Ishikawa (cell line): ENCODE results near the gene PRR33.

ENCODE experiments used
- CEBPB ChIP-seq: IDR thresholded peaks from 2 replicates; pipeline ENCODE4 v1.6.1; 2012
- CREB1 ChIP-seq: IDR thresholded peaks from 2 replicates; pipeline ENCODE4 v1.6.1; 2012; ENCODE audit warnings: low read depth
- EGR1 ChIP-seq: IDR thresholded peaks from 2 replicates; pipeline ENCODE4 v1.6.1; 2012
- EP300 ChIP-seq: IDR thresholded peaks from 2 replicates; pipeline ENCODE4 v1.6.1; 2012; ENCODE audit warnings: borderline replicate concordance
- FOXM1 ChIP-seq: IDR thresholded peaks from 2 replicates; pipeline ENCODE4 v1.6.1; 2012; ENCODE audit warnings: low read depth, borderline replicate concordance
- MAX ChIP-seq: IDR thresholded peaks from 2 replicates; pipeline ENCODE4 v1.6.1; 2012
- NFIC ChIP-seq: IDR thresholded peaks from 2 replicates; pipeline ENCODE4 v1.6.1; 2012
- RAD21 ChIP-seq: IDR thresholded peaks from 2 replicates; pipeline ENCODE4 v1.6.1; 2012; ENCODE audit warnings: low read depth
- TAF1 ChIP-seq: IDR thresholded peaks from 2 replicates; pipeline ENCODE4 v1.6.1; 2012; ENCODE audit warnings: low read depth, mild to moderate bottlenecking
- TCF12 ChIP-seq: IDR thresholded peaks from 2 replicates; pipeline ENCODE4 v1.6.1; 2012; ENCODE audit warnings: low read depth
- TEAD4 ChIP-seq: IDR thresholded peaks from 2 replicates; pipeline ENCODE4 v1.6.1; 2012
- USF1 ChIP-seq: IDR thresholded peaks from 2 replicates; pipeline ENCODE4 v1.6.1; 2012
- YY1 ChIP-seq: IDR thresholded peaks from 2 replicates; pipeline ENCODE4 v1.6.1; 2012; ENCODE audit warnings: low read depth
- ZBTB7A ChIP-seq: IDR thresholded peaks from 2 replicates; pipeline ENCODE4 v1.6.1; 2012; ENCODE audit warnings: low read depth
- TF ChIP-seq, protein P1 (sequence below): IDR thresholded peaks from 2 replicates; pipeline ENCODE4 v1.6.1; 2012; ENCODE audit warnings: low read depth, mild to moderate bottlenecking

The PRR33 gene

GRCh38 chr11:1884303-1884700 is 7.4 kb downstream of the PRR33 start:
- TF ChIP-seq ZBTB7A: no peak
- TF ChIP-seq YY1: no peak
- TF ChIP-seq CREB1: no peak
- no peak for TF ChIP-seq CEBPB
- no peak for TF ChIP-seq TAF1
- no peak for TF ChIP-seq TCF12
- no peak for TF ChIP-seq FOXM1
- no peak for TF ChIP-seq EP300
- TF ChIP-seq RAD21: no peak
- TF ChIP-seq MAX: no peak
- TF ChIP-seq NFIC: no peak
- TF ChIP-seq EGR1: no peak
- no peak for TF ChIP-seq USF1
- TF ChIP-seq, protein P1, sequence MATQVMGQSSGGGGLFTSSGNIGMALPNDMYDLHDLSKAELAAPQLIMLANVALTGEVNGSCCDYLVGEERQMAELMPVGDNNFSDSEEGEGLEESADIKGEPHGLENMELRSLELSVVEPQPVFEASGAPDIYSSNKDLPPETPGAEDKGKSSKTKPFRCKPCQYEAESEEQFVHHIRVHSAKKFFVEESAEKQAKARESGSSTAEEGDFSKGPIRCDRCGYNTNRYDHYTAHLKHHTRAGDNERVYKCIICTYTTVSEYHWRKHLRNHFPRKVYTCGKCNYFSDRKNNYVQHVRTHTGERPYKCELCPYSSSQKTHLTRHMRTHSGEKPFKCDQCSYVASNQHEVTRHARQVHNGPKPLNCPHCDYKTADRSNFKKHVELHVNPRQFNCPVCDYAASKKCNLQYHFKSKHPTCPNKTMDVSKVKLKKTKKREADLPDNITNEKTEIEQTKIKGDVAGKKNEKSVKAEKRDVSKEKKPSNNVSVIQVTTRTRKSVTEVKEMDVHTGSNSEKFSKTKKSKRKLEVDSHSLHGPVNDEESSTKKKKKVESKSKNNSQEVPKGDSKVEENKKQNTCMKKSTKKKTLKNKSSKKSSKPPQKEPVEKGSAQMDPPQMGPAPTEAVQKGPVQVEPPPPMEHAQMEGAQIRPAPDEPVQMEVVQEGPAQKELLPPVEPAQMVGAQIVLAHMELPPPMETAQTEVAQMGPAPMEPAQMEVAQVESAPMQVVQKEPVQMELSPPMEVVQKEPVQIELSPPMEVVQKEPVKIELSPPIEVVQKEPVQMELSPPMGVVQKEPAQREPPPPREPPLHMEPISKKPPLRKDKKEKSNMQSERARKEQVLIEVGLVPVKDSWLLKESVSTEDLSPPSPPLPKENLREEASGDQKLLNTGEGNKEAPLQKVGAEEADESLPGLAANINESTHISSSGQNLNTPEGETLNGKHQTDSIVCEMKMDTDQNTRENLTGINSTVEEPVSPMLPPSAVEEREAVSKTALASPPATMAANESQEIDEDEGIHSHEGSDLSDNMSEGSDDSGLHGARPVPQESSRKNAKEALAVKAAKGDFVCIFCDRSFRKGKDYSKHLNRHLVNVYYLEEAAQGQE: no peak

DNA sequence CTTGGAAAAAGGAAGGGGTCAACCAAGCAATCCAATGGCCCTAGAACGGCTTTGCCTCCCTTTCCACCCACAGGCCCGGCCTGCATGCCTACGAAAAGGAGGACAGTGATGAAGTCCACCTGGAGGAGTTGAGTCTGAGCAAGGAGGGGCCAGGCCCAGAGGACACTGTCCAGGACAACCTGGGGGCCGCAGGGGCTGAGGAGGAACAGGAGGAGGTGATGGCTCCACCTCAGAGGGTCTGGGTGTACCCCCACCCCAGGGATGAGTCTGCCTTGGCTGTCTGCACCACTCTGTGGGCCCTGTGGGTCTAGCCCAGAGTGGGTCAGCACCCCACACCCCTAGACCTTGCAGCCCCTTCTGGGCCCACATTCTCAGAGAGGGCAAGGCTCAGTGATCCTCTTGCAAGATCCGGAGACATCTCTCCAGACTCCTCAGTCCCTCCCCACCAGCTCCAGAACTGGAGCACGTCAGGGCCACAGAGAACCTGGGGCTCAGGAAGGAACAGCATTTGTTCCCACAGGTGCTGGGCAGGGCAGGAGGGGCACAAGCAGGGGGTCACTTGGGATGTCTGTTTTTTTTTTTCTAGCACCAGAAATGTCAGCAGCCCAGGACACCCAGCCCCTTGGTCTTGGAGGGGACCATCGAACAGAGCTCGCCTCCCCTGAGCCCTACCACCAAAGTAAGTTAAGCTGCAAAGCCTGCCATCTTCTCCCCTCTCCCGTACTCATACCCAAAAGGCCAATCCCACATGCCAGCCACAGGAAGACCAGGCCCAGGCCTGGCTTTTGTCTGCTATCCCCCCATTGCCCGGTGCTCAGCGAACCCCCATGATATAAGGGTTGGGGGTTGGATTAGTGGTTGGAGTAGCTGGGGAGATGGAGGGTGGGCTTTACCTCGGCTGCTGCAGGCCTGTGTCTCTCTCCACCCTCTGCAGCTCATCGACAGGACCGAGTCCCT is 8.1 kb downstream of the PRR33 start:
- TF ChIP-seq EGR1: no peak
- TF ChIP-seq TEAD4: no peak
- TF ChIP-seq FOXM1: no peak
- TF ChIP-seq NFIC: no peak
- no peak for TF ChIP-seq TAF1
- no peak for TF ChIP-seq RAD21

DNA sequence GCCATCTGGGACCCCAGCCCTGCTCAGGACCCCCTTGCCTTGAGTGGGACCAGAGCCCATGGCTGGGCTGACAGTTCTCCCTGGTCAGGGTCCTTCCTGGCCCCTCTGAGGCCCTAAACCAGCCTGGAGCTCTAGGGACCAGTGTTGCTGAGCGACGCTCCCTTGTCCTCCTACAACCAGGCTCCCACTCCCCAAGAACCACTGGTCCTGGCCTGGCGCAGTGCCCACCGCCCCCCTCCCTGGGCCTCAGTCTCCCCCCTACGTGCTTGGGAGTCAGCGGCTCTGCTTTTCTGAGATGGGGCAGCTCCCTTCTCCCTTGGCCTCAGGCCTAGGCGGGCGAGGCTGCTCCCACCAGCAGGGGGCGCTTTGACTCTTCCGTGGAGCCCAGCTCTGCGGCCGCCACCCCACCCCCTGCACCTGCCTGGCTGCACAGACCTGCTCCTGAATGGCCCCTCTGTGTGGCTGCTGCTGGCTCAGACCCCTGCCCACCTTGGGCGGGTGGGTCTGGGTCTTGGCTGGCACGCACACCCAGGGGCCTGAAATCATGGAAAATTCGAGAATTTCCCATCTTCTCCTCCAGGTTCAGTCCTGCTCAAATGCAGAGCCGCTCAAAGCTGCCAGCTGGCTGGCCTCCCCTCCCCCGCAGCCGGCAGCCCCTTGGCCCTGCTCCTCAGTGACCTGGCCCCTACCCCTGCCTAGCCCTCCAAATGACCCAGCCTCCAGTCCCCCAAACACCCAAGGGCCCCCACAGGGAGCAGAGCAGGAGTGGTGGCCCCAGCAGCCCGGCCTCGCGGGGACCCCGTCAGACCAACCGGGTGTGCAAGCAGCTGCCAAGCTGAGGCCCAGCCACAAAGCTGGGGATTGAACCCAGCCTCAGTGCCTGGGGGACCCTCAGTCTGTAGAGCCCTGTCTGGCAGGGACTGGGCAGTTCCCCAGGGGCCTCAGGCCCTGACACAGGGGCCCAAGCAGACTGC is 9.1 kb downstream of the PRR33 start:
- TF ChIP-seq RAD21 (peak; percentile 92), ZBTB7A (no peak), MAX (peak; percentile 16; the same call in 1 of the 2 replicates), NFIC (peak; percentile 25; the same call in 1 of the 2 replicates), YY1 (peak; percentile 57; the same call in 1 of the 2 replicates), EGR1 (no peak)

GRCh38 chr11:1881442-1882264 is 10.0 kb downstream of the PRR33 start:
- no peak for TF ChIP-seq MAX

DNA sequence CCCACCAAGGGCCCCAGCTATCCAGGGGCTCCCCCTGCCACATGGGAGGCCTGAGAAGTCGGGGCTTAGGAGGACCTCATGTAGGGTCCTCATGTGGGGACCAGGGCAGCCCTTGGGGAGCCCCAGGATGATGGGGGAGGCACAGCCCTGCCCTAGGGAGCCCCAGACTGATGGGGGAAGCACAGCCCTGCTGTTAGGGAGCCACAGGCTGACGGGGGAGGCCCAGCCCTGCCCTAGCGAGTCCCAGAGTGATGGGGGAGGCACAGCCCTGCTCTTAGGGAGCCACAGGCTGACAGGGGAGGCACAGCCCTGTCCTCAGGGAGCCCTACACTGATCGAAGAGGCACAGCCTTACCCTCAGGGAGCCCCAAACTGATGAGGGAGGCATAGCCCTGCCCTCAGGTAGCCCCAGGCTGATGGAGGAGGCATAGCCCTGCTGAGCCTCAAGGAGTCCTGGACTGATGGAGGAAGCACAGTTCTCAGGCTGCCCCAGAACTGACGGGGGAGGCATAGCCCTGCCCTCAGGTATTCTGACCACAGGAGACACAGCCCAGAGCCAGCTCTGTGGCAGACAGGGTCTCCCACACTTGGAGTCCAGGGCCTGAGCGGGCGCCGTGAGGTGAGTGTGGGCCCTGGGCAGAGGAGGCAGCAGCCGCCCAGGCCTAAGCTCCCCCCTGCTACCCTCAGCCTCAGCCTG is 10.8 kb downstream of the PRR33 start:
- TF ChIP-seq TAF1: no peak
- TF ChIP-seq ZBTB7A: no peak
- TF ChIP-seq, protein P1: no peak
- TF ChIP-seq CEBPB: no peak
- no peak for TF ChIP-seq TEAD4
- no peak for TF ChIP-seq FOXM1
- no peak for TF ChIP-seq NFIC
- TF ChIP-seq USF1: no peak
- no peak for TF ChIP-seq EGR1
- no peak for TF ChIP-seq TCF12
- no peak for TF ChIP-seq EP300
- TF ChIP-seq YY1: no peak
- TF ChIP-seq CREB1: no peak
- no peak for TF ChIP-seq RAD21
- no peak for TF ChIP-seq MAX
